SK-N-MC (cell line): ENCODE results near the gene SLC6A7.

ENCODE experiments used
- EZH2 ChIP-seq: fragments of 200-600 bp; sonication (generic); IDR thresholded peaks from one replicate; pipeline ENCODE4 v1.6.1; 2017; ENCODE audit warnings: antibody characterized with exemption
- POLR2AphosphoS5 ChIP-seq: IDR thresholded peaks from 2 replicates; pipeline ENCODE4 v1.6.1; 2012; ENCODE audit warnings: mild to moderate bottlenecking, low read depth, low read length, borderline replicate concordance

- TF ChIP-seq POLR2AphosphoS5 (no peak), EZH2 (no peak)
These were observed 45.6 kb downstream of the SLC6A7 start for GRCh38 chr5:150235500-150235854.
